ENCODE data around the gene FOXN3. TPM values are rescaled to one million over a fixed set of nuclear protein-coding genes. Genes with fewer than 3 reads are reported as not detected.

Gene FOXN3
- total and polyA plus RNA-seq, 2 donors (not counting 3 experiments of a cell fraction or from before 2014, with no cell fraction given), result 16.9 to 41.8 TPM

DNA sequence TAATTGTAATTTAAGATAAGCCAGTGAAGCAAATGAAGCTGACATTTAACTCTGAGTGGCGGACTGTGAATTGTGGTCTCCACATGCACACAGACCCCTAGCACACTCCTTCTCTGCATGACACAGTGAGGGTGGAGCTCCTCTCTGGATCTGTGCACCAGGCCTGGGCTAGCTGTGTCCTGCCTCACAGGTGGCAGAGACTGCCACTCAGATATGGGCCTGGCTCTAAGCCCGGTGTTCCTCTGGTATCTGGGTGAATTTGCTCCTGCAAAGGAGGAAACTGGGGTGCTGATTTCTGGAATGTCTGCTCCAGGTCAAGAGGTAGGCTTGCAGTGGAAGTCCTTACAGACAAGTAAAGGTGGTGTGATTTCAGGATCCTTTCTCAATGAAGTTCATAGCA lies 282.4 kb downstream of the FOXN3 start:
- intact Hi-C loops (cut with micrococcal nuclease) (no loop called here), dilution Hi-C loops (cut with MboI; ENCODE audit: extremely low pct_ligation_motif_present, low sequenced_read_pairs) (no loop called here)
- H4K20me1 ChIP-seq (replicated peaks; ENCODE audit: control insufficient read depth, extremely low read depth, insufficient read depth, low read length), result no peaks in the 10 kb centered on the region
- no peak overlapping the region for H3K9ac ChIP-seq (replicated peaks; ENCODE audit: extremely low read depth, insufficient read depth, low read length)
- H3K9me3 ChIP-seq (replicated peaks; ENCODE audit: control insufficient read depth, insufficient read depth, low read length), result no peaks in the 10 kb centered on the region
- POLR2A ChIA-PET, result no interaction called here
- H3K36me3 ChIP-seq (ENCODE audit: control insufficient read depth in 2 of 2, extremely low read depth in 1 of 2, insufficient read depth in 2 of 2, low read length in 2 of 2), result no peaks in the 10 kb centered on the region
- no peak overlapping the region for H2AFZ ChIP-seq (ENCODE audit: low read depth, low read length)
- TF ChIP-seq, protein P1, sequence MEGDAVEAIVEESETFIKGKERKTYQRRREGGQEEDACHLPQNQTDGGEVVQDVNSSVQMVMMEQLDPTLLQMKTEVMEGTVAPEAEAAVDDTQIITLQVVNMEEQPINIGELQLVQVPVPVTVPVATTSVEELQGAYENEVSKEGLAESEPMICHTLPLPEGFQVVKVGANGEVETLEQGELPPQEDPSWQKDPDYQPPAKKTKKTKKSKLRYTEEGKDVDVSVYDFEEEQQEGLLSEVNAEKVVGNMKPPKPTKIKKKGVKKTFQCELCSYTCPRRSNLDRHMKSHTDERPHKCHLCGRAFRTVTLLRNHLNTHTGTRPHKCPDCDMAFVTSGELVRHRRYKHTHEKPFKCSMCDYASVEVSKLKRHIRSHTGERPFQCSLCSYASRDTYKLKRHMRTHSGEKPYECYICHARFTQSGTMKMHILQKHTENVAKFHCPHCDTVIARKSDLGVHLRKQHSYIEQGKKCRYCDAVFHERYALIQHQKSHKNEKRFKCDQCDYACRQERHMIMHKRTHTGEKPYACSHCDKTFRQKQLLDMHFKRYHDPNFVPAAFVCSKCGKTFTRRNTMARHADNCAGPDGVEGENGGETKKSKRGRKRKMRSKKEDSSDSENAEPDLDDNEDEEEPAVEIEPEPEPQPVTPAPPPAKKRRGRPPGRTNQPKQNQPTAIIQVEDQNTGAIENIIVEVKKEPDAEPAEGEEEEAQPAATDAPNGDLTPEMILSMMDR (IDR thresholded peaks at IDR 0.05; ENCODE audit: extremely low read depth in 1 of 2, insufficient read depth in 1 of 2, low read depth in 1 of 2, low read length in 2 of 2), result no peak
- no peak for TF ChIP-seq EZH2 (IDR thresholded peaks at IDR 0.05; ENCODE audit: borderline replicate concordance, low read depth, low read length, severe bottlenecking)
- no peak for TF ChIP-seq JUN (IDR thresholded peaks at IDR 0.05; ENCODE audit: borderline replicate concordance, insufficient read depth, insufficient read length, low read depth)
- no peak overlapping the region for H3K4me2 ChIP-seq (ENCODE audit: insufficient read depth, low read length)
- no peaks in the 10 kb centered on the region for H3K9me1 ChIP-seq (replicated peaks; ENCODE audit: control insufficient read depth, extremely low read depth, insufficient read depth, low read length)
- no TSS peak for BruUV-seq (replicated peaks)
- H3K4me1 ChIP-seq (ENCODE audit: control insufficient read depth, extremely low read depth, insufficient read depth, low read length), result peaks cover 6% of the 10 kb centered on the region
- DNase-seq (ENCODE audit: low read depth, low spot score), result no peak
- no peaks in the 10 kb centered on the region for H3K27me3 ChIP-seq (ENCODE audit: control insufficient read depth in 2 of 2, insufficient read depth in 2 of 2, low read length in 2 of 2)
- H3K4me3 ChIP-seq (replicated peaks in 1 of 3; ENCODE audit: insufficient read depth in 1 of 3, low read depth in 1 of 3, low read length in 3 of 3), result no peak overlapping the region
- no peaks in the 10 kb centered on the region for H3K79me2 ChIP-seq (ENCODE audit: control insufficient read depth, insufficient read depth, low read length)
- no peak overlapping the region for H3K27ac ChIP-seq (ENCODE audit: insufficient read depth, low read depth, low read length)
- FAIRE-seq, result no peak
- CTCF ChIA-PET, result no interaction called here

DNA sequence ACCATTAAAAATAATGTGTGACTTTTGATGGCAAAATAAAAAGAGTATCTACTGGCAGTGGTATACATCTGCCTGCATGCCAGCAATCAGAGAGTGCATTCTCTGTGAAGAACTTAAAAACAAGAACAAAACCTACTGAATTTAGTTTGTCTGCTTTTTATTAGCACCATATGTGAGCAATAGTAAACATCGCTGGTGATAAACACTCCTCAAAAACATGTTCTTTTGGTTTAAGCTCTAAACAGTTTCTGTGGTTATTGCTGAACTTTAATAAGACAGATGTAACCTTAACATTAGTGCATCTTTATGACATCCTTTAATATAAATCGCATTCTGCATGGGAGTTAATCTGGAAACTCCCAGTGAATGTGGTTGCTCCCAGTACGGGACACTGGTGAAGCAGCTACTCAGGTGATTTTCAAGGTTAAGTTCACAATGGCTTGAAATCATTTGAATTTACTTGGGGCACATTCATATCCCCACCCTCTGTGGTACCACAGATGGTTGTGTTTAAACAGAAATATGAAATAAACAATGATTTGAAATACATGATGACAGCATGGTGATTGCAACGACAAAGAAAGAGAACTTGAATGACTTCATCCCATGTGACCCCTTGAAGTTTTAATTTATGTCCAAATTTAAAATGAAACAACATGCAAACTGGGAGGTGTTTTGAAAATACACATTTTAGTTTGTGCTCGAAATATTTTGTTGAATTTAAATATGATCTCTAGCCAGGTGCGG lies 285.9 kb downstream of the FOXN3 start:
- no peak overlapping the region for H3K27ac ChIP-seq (ENCODE audit: insufficient read depth, low read depth, low read length)
- no peaks in the 10 kb centered on the region for H3K27me3 ChIP-seq (ENCODE audit: control insufficient read depth in 2 of 2, insufficient read depth in 2 of 2, low read length in 2 of 2)
- no peaks in the 10 kb centered on the region for H3K4me1 ChIP-seq (ENCODE audit: control insufficient read depth, extremely low read depth, insufficient read depth, low read length)
- dilution Hi-C loops (cut with MboI; ENCODE audit: extremely low pct_ligation_motif_present, low sequenced_read_pairs) (no loop called here), intact Hi-C loops (cut with micrococcal nuclease) (no loop called here)
- no peak overlapping the region for H3K4me3 ChIP-seq (replicated peaks in 1 of 3; ENCODE audit: insufficient read depth in 1 of 3, low read depth in 1 of 3, low read length in 3 of 3)
- no TSS peak for BruUV-seq (replicated peaks)
- FAIRE-seq (no peak), DNase-seq (ENCODE audit: low read depth, low spot score) (no peak)
- no peaks in the 10 kb centered on the region for H3K36me3 ChIP-seq (ENCODE audit: control insufficient read depth in 2 of 2, extremely low read depth in 1 of 2, insufficient read depth in 2 of 2, low read length in 2 of 2)
- H3K9me3 ChIP-seq (replicated peaks; ENCODE audit: control insufficient read depth, insufficient read depth, low read length), result no peaks in the 10 kb centered on the region
- CTCF ChIA-PET, result no interaction called here
- TF ChIP-seq POLR2A (IDR thresholded peaks at IDR 0.05; ENCODE audit: low read depth, low read length) (no peak), GATA2 (IDR thresholded peaks at IDR 0.05; ENCODE audit: insufficient read depth, insufficient read length, low read depth, low read length) (no peak)
- H3K79me2 ChIP-seq (ENCODE audit: control insufficient read depth, insufficient read depth, low read length), result no peaks in the 10 kb centered on the region
- H3K9me1 ChIP-seq (replicated peaks; ENCODE audit: control insufficient read depth, extremely low read depth, insufficient read depth, low read length), result no peaks in the 10 kb centered on the region
- POLR2A ChIA-PET, result no interaction called here
- H3K4me2 ChIP-seq (ENCODE audit: insufficient read depth, low read length), result no peak overlapping the region
- no peak overlapping the region for H2AFZ ChIP-seq (ENCODE audit: low read depth, low read length)
- no peak overlapping the region for H3K9ac ChIP-seq (replicated peaks; ENCODE audit: extremely low read depth, insufficient read depth, low read length)
- H4K20me1 ChIP-seq (replicated peaks; ENCODE audit: control insufficient read depth, extremely low read depth, insufficient read depth, low read length), result no peaks in the 10 kb centered on the region
